GM21390 (cell line): ENCODE results near the gene TMEM254.
"Not testable (repeated sequence)": the region's sequence is repeated elsewhere in the genome, so short reads cannot be mapped to it uniquely, and the experiment has no call there.

ENCODE experiments used
- ATAC-seq: cut with Tn5 transposase; IDR thresholded peaks from one replicate; pipeline ENCODE4 v1.9.1; 2021; ENCODE audit not compliant: unreplicated experiment

The TMEM254 gene, protein sequence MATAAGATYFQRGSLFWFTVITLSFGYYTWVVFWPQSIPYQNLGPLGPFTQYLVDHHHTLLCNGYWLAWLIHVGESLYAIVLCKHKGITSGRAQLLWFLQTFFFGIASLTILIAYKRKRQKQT

DNA sequence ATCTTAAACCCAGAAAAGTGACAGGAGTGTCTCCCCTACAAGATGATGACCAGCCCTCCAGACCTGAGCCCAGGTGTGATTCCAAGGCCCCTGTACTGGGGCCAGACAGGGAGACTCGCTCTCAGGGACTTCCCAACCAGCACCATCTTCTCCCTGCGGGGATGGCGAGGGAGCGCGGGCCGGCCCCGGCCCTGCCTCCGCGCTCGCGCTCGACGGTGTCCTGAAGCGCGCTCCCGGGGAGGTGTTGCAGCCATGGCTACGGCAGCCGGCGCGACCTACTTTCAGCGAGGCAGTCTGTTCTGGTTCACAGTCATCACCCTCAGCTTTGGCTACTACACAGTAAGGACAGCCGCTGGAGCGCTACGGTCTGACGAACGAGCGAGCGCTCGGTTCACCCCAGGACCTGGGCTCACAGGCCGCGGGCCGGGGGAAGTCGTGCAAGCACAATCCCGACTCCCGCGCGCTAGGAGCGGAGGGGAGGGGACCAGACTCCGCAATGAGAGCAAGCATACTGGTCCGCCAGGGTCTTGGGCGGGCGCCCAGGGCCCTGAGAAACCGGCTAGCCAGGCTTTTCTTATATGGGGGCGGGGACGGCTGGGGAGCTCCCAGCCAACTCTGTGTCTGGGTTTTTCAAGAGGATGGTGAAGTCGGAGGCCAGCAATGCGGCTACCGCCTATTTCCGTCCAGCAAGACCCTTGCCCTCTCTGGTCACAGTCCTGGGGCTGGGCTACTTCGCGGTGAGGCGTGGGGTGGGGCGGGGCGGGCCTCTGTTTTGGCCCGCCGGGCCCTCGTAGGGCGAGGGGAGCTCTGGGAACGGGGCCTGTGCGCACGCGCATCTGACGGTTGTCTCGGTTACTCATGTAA, at the start of gene TMEM254:
TMEM254 (plus strand) TSS at position 218 of the 864 bp plus-strand sequence; CDS start at position 253, 35 bp downstream.
- ATAC-seq: peak; percentile 92

DNA sequence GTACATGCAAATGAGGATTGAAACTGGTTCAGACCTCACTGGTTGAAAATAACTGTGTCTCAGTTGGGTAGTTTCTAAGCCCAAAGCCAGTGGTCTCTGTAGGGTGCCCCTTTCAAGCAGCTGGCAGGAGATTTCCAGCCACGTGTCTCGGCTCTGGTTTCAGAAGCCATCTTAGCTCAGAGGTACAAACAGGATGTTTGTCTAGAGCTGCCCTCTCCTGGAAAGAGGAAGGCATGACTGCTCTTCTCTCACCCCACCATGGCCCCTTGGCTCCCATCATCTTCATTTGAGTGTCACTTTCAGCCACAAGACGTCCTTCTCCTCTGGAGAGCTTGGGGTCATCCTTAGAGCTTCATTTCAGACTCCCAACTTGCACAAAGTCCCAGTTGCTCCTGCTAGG, 49.3 kb upstream of the TMEM254 start:
- peak; percentile 86 for ATAC-seq

DNA sequence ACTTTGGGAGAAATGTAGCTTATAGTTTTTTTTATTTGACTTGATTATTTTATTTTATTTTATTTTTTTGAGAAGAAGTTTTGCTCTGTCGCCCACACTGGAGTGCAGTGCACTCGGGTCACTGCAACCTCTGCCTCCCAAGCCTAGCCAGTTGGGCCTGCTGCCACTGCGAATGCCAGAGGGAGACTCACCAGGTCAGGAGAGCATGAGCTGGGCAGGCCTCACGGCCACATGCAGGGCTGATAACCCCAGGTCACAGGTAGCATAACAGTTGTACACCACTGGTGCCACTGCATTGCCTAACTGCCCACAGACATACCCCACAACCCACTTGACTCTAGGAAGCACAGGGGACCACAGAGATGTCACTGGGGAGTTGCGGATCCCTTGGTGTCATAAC, 48.6 kb upstream of the TMEM254 start:
- ATAC-seq: not testable (repeated sequence)

DNA sequence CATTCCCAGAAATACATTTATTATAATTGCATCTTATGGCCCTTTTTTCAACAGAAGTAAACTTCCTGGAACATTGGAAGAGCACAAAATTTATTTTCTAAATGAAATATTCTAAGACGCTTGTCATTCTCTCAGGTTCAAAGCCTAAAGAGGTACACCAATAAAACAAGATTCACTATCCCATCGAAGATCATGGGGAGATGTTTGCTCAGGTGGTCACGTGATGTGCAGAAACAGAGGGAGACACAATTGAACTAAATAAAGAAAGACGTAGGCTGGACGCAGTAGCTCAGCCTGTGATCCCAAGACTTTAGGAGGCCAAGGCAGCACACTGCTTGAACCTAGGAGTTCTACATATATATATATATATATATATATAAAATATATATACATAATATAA, 46.0 kb upstream of the TMEM254 start:
- no peak for ATAC-seq

DNA sequence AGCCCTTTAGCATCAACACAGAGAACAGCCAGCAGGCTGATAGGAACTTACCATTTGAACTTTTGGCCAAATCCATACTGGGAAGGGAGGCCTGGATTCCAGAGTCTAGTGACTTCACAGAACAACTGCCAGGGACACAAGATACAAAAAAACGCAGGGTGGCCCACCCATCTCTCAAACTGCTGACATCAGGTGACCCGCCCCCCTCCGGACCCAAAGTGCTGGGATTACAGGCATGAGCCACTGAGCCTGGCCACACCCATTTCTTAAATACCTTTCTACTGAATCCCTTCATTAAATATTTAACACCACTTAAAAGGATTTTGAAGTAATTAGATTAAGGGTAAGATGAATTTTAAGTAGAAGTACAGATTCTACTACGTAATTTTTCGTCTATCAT, 43.7 kb upstream of the TMEM254 start:
- ATAC-seq: not testable (repeated sequence)

DNA sequence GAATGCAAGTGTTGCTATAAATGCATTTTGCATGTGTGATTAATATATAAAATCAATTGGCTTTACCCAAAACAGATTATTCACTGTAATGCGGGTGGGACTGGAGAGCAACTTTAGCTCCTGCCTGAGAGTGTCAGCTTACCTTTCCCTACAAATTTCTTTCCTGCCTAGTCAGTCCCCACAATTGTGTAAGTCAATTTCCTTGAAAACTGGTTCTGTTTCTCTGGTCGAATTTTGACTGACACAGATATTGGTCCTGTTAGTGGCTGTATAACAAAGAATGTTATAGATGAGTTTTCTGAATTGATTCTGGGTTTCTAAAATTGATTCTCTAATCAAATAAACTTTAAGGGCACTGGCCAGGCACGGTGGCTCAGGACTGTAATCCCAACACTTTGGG, 43.0 kb upstream of the TMEM254 start:
- ATAC-seq: not testable (repeated sequence)

DNA sequence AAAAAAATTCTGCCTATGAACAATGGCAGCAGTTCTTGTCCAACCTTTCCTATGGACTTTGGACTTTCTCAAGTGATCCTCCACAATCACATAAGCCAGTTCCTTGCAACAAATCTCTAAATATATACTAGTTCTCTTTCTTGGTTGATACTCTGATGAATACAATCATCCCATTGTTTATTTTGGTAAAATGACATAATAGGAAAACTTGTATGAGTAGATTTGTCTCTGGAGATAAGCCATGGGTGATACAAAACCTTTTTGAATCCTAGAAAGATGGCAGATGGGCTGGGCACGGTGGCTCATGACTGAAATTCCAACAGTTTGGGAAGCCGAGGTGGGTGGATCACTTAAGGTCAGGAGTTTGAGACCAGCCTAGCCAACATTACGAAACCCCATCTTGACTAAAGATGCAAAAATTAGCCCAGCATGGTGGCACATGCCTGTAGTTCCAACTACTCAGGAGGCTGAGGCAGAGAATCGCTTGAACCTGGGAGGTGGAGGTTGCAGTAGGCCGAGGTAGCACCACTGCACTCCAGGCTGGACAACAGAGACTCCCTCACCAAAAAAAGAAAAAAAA, 41.5 kb upstream of the TMEM254 start:
- ATAC-seq: not testable (repeated sequence)

DNA sequence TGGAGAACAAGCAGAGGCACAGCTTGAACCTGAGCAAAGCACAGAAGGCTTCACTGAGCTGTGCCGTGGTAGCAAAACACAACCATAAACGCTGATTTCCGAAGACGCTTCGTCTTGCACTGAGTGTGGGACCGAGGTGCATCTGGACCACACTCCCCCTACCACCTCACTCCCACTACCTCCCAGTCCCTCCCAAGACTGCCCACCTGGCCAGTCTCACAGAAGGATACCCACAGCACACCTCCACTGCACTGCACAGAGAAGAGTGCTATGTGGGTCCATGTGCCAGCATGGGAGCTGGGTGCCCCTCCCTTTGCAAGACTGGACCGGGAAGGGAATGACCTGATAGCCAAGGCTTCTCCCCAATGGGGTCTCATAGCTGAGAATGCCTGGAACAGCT, 40.2 kb upstream of the TMEM254 start:
- not testable (repeated sequence) for ATAC-seq

DNA sequence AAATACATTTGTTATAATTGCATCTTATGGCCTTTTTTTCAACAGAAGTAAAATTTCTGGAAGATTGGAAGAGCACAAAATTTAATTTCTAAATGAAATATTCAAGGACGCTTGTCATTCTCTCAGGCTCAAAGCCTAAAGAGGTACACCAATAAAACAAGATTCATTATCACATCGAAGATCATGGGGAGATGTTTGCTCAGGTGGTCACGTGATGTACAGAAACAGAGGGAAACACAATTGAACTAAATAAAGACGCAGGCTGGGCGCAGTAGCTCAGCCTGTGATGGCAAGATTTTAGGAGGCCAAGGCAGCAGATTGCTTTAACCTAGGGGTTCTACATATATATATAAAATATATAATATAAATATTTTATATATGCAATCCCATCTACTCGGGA, 37.3 kb upstream of the TMEM254 start:
- ATAC-seq: no peak

DNA sequence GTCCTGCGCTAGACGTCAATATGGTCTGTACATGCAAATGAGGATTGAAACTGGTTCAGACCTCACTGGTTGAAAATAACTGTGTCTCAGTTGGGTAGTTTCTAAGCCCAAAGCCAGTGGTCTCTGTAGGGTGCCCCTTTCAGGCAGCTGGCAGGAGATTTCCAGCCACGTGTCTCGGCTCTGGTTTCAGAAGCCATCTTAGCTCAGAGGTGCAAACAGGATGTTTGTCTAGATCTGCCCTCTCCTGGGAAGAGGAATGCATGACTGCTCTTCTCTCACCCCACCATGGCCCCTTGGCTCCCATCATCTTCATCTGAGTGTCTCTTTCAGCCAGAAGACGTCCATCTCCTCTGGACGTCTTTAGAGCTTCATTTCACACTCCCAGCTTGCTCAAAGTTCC, 33.5 kb upstream of the TMEM254 start:
- not testable (repeated sequence) for ATAC-seq

DNA sequence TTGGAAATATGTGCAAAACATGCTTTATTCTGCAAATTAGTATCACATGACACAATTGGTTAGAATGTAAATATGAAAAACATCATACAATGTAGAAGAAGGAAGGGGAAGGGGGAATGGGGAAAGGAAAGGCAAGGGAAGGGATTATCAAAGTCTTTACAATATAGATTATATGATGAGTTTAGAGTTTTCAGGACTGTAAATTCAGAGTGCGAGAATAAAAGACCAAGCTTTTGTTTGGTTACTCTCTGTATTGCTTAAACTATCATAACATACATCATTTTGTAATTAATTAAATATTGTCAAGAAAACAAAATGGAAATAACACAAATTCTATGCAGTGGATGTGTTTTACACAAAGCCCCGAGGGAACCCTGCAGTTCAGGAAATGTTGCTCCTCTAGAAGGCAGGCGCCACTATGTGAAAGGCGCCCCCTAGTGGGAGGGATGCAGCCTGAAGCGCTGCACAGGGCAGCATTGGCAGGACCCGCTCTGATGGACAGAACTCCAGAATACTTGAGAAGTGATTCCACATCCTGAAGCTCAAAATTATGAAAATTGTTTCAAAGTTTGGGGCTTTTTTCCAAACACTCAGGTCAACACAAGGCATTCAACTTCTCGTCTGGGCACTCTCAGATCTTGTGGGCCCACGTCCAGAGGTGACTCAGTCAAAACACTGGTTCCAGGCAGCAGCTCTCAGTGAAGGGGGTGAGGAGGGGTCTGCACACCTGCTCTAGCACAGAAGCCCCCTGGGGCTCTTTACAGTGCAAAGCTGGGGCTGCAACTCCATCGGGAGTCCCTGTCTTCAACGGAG, 31.6 kb upstream of the TMEM254 start:
- ATAC-seq: peak; percentile 92

DNA sequence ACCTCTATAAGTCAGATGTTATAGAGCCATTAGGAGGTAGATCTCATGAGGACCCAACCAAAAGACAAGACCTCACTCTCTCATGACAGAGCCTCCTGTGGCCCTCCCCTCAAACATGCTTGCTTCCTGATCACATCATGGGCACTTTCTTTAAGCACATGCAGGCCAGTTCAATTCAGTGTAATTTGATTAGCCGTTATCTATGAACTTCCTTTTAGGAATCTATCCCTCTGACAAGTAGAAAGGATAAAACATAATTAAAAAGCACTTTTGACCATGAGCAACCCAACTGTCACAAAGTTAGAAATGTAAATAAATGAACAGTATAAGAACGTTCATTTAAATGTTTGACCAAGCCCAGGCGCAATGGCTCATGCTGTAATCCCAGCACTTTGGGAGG, 27.7 kb upstream of the TMEM254 start:
- ATAC-seq: no peak

DNA sequence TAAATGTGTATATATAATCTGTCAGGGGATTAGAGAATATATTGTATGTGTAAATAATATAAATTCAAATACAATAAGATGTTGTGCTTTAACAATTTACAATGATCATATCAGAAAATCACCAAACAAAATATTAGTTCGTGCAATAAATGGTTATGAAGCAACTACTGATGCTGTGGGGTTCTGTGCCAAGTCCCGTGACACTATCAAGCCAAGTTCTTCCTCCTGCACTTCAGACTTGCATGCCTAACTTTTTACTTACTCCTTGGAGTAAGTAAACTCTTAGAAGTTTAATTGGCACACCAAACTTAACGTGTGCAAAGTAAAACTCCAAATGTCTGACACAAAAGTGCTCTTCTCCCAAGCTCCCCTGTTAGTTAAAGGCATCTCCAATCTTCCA, 26.5 kb upstream of the TMEM254 start:
- ATAC-seq: no peak

DNA sequence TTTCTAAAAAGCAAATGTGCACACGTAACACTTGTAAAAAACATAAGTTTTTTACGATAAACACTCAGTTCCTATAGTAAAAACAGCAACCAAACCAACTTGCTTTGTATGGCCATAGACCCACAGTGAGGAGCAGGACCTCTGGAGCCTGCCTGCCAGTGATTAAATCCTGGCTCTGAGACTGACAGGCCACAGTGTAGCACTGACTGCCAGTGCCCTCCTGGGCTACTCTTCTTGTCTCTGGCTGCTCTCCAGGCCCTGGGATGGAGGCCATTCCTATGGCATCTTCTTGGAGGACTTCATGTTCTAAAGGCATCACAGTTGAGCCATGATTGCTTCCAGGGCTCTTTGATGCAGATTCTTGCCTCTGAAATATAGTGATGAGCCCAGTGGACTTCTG, 22.7 kb upstream of the TMEM254 start:
- no peak for ATAC-seq

DNA sequence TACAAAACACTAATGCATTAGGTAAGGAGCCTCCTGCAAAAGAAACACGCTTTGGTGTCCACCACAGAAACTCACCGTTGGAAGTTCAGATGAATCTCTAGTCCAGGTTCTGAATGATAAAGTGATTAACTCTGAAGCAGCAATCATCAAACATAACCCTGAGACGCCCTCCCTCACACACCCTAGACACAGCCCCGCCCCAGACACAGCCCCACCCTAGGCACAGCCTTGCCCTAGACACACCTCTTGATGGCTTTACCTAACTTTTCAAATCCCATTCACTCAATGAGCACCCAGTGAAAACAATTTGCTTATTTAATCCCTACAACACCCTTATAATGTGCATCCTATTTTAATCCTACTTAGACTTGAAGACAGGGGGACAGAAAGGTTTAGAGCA, 21.3 kb upstream of the TMEM254 start:
- no peak for ATAC-seq

DNA sequence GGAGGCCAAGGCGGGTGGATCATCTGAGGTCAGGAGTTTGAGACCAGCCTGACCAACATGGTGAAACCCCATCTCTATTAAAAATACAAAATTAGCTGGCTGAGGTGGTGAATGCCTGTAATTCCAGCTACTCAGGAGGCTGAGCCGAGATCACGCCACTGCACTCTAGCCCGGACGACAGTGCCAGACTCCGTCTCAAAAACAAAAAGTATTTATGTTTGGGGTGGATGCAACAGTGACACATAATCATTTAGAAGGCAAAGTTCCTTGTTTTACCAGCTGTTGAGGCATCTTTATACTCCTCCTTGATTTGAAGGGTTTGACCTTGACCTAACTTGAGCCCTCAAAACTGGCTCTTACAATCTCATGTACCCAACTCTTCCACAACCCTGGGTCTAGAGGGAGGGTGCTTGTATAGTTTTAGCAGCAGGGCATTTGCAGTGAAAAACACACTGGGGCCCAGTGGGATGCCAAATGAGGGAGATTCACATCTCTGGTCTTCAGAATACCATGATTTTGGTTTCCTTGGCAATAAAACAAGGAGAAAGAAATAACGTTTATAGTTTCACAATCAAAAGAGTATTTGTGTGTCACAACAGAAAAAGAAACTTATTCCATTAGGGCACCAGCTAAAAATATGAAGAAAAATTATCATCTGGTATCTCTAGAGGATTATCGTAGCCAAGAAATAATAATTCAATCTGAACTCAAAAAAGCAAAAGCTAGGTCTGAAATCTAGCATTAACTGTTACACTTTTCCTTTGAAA, 14.2 kb upstream of the TMEM254 start:
- no peak for ATAC-seq

DNA sequence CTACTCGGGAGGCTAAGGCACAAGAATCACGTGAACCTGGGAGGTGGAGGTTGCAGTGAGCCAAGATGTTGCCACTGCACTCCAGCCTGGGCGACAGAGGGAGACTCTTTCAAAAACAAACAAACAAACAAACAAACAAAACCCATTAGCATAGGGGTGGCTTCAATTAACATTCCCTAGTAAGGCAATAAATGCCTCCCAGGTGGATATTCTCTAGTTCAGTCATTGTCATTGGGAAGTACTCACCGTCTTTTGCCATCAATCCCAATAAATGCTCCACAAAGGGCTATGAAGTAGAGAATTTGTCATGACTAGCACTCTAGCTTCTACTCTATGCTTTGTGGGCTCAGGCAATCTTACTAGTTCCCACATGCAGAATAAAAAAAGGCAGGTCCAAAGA, 11.7 kb upstream of the TMEM254 start:
- no peak for ATAC-seq

DNA sequence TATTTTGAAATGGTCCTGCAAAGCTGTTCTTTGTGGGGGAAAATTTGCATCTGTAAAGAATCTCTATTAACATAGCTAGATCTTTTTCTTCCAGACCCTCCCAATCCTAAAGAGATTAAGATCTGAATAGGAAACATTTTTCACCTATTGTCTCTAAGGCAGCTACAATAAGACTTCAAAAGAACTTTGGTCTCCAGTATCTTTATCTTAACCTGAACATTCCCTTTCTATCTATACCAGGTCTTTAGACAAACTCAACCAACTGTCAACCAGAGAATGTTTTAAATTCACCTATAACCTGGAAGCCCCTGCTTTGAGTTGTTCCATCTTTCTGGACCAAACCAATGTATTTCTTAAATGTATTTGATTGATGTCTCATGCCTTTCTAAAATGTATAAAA, 10.6 kb upstream of the TMEM254 start:
- ATAC-seq: not testable (repeated sequence)

DNA sequence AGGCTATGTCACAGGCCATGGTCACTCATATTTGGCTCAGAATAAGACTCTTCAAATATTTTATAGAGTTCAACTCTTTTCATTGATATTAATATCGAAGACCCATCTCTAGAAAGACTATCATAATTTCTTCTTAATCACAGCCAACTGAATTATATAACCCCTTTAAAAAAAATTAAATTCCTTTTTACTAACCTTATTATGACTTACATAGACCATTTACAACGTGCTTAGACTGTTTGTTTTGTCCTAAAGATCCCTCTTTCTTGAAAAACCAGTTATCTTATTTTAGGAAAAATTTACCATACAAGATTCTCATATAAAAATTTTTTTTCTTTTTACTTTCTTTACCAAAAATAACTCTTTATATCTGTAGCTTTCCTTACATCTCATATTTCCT, 10.2 kb upstream of the TMEM254 start:
- ATAC-seq: no peak

DNA sequence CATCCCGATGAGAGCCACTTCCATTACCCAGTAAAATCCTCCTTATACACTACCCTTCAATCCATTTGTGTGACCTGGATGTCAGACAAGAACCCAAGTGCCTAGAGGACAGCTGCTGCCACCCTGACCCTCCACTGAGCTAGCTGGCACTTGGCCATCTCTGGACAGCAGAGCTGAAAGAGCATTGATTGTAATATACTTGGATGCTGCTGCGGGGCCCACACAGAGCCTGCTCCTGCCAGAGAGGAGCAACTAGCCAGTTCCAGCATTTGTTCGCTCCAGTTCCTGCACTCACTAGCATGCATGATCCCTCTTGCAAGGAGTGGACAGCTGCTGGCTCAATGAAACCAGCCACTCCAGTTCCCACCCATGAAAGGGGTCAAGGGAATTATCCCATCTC, 8.4 kb upstream of the TMEM254 start:
- no peak for ATAC-seq

DNA sequence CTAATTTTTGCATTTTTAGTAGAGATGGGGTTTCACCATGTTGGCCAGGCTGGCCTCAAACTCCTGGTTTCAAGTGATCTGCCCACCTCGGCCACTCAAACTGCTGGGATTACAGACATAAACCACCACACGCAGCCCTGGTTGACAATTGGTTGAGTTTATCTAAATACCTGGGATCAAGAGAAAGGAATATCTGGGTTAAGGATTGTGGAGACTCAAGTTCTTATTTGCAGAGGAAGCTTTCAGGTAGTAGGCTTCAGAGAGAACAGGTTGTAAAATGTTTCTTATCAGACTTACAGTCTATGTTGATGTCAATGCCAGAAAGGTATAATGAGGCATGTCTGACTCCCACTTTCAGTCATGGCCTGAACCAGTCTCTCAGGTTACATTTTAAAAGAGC, 5.9 kb upstream of the TMEM254 start:
- ATAC-seq: no peak
